K562 (cell line): ENCODE data around the gene BBC3. TPM values are rescaled to one million over a fixed set of nuclear protein-coding genes. Genes with fewer than 3 reads are reported as not detected.

Experiments
- BHLHE40 ChIP-seq: IDR thresholded peaks from 2 replicates; pipeline ENCODE4 v1.6.1; 2011; ENCODE audit warnings: low read length, improper control_type of control experiment
- CBX2 ChIP-seq: fragments of 200-600 bp; sonication (generic); IDR thresholded peaks from one replicate; pipeline ENCODE4 v1.6.1; 2012; ENCODE audit warnings: mild to moderate bottlenecking, low read length, inconsistent platforms; ENCODE audit not compliant: insufficient read depth, poor library complexity, severe bottlenecking
- CCNT2 ChIP-seq: IDR thresholded peaks from 2 replicates; pipeline ENCODE4 v1.6.1; 2011; ENCODE audit warnings: borderline replicate concordance, low read depth, mild to moderate bottlenecking, moderate library complexity, mixed read lengths, low read length; ENCODE audit not compliant: insufficient read length; ENCODE audit errors: extremely low read depth
- CREM ChIP-seq: IDR thresholded peaks from 2 replicates; pipeline ENCODE4 v1.6.1; 2014; ENCODE audit warnings: antibody characterized with exemption, low read depth
- DPF2 ChIP-seq: fragments of 450-650 bp; IDR thresholded peaks from 2 replicates; pipeline ENCODE4 v1.6.1; 2016
- EP300 ChIP-seq: IDR thresholded peaks from 2 replicates; pipeline ENCODE4 v1.6.1; 2012; ENCODE audit warnings: low read length, improper control_type of control experiment
- EP400 ChIP-seq: fragments of 450-650 bp; IDR thresholded peaks from 2 replicates; pipeline ENCODE4 v1.6.1; 2017; ENCODE audit warnings: antibody characterized with exemption, mild to moderate bottlenecking, moderate library complexity
- ETV5 ChIP-seq: sonication (generic); formaldehyde crosslinking; IDR thresholded peaks from 2 replicates; pipeline ENCODE4 v1.4.0; 2020; ENCODE audit warnings: low read depth, mild to moderate bottlenecking, missing genetic modification reagents
- FOXK2 ChIP-seq, 2 experiments: fragments of 450-650 bp; IDR thresholded peaks in 1 of 2; conservative IDR thresholded peaks in 1 of 2; 2 replicates each; pipeline ENCODE4 v1.6.1; 2016; ENCODE audit warnings: low read depth in 2 of 2, mild to moderate bottlenecking in 1 of 2
- HCFC1 ChIP-seq: IDR thresholded peaks from 2 replicates; pipeline ENCODE4 v1.6.1; 2012; ENCODE audit warnings: low read depth, low read length, improper control_type of control experiment
- HLTF ChIP-seq: fragments of 450-650 bp; IDR thresholded peaks from 2 replicates; pipeline ENCODE4 v1.6.1; 2016
- KDM5B ChIP-seq: fragments of 200-600 bp; sonication (generic); IDR thresholded peaks from 2 replicates; pipeline ENCODE4 v1.6.1; 2012; ENCODE audit warnings: low read depth, mild to moderate bottlenecking, moderate library complexity, low read length, control low read depth, inconsistent platforms; ENCODE audit not compliant: insufficient replicate concordance
- MTA3 ChIP-seq: fragments of 450-650 bp; formaldehyde crosslinking; IDR thresholded peaks from 2 replicates; pipeline ENCODE4 v1.6.1; 2017; ENCODE audit warnings: mild to moderate bottlenecking, borderline replicate concordance
- RAD51 ChIP-seq: fragments of 450-650 bp; IDR thresholded peaks from 2 replicates; pipeline ENCODE4 v1.7.1; 2016; ENCODE audit warnings: low read depth, mild to moderate bottlenecking, borderline replicate concordance
- RBM25 ChIP-seq: fragments of 200-400 bp; formaldehyde crosslinking; IDR thresholded peaks from 2 replicates; pipeline ENCODE4 v1.6.1; 2018; ENCODE audit warnings: low read length, low read depth, moderate library complexity; ENCODE audit not compliant: severe bottlenecking
- SIX5 ChIP-seq, 2 experiments: IDR thresholded peaks; 2 replicates each; pipeline ENCODE4 v1.6.1; 2011; ENCODE audit warnings: low read length in 2 of 2, borderline replicate concordance in 1 of 2, low read depth in 1 of 2, mild to moderate bottlenecking in 1 of 2, moderate library complexity in 1 of 2; ENCODE audit not compliant: insufficient read depth in 1 of 2
- TAF7 ChIP-seq: fragments of 450-650 bp; IDR thresholded peaks from 2 replicates; pipeline ENCODE4 v1.6.1; 2016; ENCODE audit warnings: missing genetic modification characterization, missing compliant biosample characterization
- ZNF140 ChIP-seq: fragments of 250-450 bp; sonication (Bioruptor Pico); IDR thresholded peaks from 2 replicates; pipeline ENCODE4 v1.8.0; 2021; ENCODE audit warnings: moderate library complexity, mild to moderate bottlenecking, inconsistent platforms
- ZNF165 ChIP-seq: fragments of 250-450 bp; sonication (Bioruptor Pico); IDR thresholded peaks from 2 replicates; pipeline ENCODE4 v1.4.0; 2020; ENCODE audit warnings: borderline replicate concordance
- polyA plus RNA-seq, 8 experiments: library from polyadenylated mRNA; depleted of rRNA in 4 of 8; stranded (reverse) in 5 of 8; unstranded in 3 of 8; fragments of >200 nt; fragmentation: Nextera tagmentation in 2 of 8; fragmentation: Illumina TruSeq in 1 of 8; extraction: Ambion mirVana in 2 of 8; extraction: Trizol in 1 of 8; gene quantifications; 2 replicates each; pipeline versions ENCODE4 v1.2.1 to v1.2.3, GENCODE V29; 2011 to 2014; ENCODE audit warnings: inconsistent platforms in 1 of 8, missing spikeins in 1 of 8
- total RNA-seq, 7 experiments: library from RNA; depleted of rRNA in 6 of 7; stranded (reverse); fragments of >200 nt in 6 of 7; fragmentation: Illumina TruSeq in 2 of 7; extraction: Trizol in 2 of 7; gene quantifications; 2 replicates each; pipeline versions ENCODE4 v1.2.1 to v1.2.3, GENCODE V29; 2011 to 2021; ENCODE audit warnings: low replicate concordance in 1 of 7
- TF ChIP-seq, protein P1 (sequence below): sonication (generic); formaldehyde crosslinking; IDR thresholded peaks from 2 replicates; pipeline ENCODE4 v1.8.1; 2023; ENCODE audit warnings: mild to moderate bottlenecking, missing genetic modification reagents, moderate library complexity
- TF ChIP-seq, protein P2 (sequence below), 2 experiments: fragments of 150-350 bp in 1 of 2; IDR thresholded peaks; 2 replicates each; pipeline ENCODE4 v1.6.1; 2012 to 2016; ENCODE audit warnings: low read depth in 2 of 2, low read length in 2 of 2, mild to moderate bottlenecking in 1 of 2, moderate library complexity in 1 of 2
- TF ChIP-seq, protein P3 (sequence below): conservative IDR thresholded peaks from 2 replicates; pipeline ENCODE4 v1.6.1; 2011; ENCODE audit warnings: low read depth, mild to moderate bottlenecking, low read length; ENCODE audit not compliant: control insufficient read depth

BBC3 gene
- total and polyA plus RNA-seq, 9 of the 15 experiments (the other 6 are each of a cell fraction or from before 2014, with no cell fraction given), result 0.15 to 30.7 (median 4.8) TPM

DNA sequence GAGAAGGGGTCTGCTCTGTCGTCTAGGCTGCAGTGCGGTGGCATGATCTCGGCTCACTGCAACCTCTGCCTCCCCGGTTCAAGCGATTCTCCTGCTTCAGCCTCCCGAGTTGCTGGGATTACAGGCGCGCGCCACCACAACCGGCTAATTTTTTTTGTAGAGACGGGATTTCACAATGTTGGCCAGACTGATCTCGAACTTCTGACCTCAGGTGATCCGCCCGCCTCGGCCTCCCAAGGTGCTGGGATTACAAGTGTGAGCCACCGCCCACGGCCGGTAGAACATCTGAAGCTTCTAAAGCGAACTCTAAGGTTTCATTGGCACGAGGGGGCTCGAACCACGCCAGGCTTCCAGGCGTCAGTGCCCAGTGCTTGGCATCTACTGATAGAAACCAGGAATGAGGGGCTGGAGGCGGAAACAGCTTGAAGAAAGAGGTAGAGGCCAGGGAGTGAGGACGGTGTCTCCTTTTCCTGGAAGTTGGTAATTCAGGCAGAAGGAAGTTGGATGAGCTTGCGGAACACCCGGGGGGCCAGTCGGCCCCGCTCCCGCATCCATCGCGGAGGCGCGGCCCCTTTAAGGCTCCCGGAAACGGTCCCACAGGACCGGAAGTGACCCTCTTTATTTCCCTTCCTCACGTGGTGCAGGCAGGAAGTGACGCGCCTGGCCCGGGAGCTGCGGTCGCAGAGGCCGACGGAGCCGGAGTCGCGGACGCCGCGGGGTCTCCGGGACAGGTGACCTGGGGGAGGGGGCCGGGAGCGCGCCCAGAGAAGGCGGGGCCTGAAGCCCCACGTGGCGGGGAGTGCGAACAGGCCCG is 25.1 kb upstream of the BBC3 start, which contains the start of gene CCDC9 (continued):
- TF ChIP-seq, protein P1, sequence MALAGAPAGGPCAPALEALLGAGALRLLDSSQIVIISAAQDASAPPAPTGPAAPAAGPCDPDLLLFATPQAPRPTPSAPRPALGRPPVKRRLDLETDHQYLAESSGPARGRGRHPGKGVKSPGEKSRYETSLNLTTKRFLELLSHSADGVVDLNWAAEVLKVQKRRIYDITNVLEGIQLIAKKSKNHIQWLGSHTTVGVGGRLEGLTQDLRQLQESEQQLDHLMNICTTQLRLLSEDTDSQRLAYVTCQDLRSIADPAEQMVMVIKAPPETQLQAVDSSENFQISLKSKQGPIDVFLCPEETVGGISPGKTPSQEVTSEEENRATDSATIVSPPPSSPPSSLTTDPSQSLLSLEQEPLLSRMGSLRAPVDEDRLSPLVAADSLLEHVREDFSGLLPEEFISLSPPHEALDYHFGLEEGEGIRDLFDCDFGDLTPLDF (CRISPR knock-in tag), result peak; percentile 66; the same call in 1 of the 2 replicates
- TF ChIP-seq EP400, result peak; percentile 89
- peak; percentile 93 for TF ChIP-seq MTA3
- TF ChIP-seq FOXK2 (conservative IDR thresholded peaks at IDR 0.05 in 1 of 2, IDR thresholded peaks at IDR 0.05 in 1 of 2; ENCODE audit: low read depth in 2 of 2), result peak; percentile 93
- TF ChIP-seq CREM, result peak; percentile 98
- TF ChIP-seq SIX5 (IDR thresholded peaks at IDR 0.05; ENCODE audit: borderline replicate concordance in 1 of 2, insufficient read depth in 1 of 2, low read depth in 1 of 2, low read length in 2 of 2), result peak in 1 of 2 experiments; percentile 19; a peak in 1 of 4 replicates
- peak; percentile 91 for TF ChIP-seq CCNT2
- TF ChIP-seq, protein P2, sequence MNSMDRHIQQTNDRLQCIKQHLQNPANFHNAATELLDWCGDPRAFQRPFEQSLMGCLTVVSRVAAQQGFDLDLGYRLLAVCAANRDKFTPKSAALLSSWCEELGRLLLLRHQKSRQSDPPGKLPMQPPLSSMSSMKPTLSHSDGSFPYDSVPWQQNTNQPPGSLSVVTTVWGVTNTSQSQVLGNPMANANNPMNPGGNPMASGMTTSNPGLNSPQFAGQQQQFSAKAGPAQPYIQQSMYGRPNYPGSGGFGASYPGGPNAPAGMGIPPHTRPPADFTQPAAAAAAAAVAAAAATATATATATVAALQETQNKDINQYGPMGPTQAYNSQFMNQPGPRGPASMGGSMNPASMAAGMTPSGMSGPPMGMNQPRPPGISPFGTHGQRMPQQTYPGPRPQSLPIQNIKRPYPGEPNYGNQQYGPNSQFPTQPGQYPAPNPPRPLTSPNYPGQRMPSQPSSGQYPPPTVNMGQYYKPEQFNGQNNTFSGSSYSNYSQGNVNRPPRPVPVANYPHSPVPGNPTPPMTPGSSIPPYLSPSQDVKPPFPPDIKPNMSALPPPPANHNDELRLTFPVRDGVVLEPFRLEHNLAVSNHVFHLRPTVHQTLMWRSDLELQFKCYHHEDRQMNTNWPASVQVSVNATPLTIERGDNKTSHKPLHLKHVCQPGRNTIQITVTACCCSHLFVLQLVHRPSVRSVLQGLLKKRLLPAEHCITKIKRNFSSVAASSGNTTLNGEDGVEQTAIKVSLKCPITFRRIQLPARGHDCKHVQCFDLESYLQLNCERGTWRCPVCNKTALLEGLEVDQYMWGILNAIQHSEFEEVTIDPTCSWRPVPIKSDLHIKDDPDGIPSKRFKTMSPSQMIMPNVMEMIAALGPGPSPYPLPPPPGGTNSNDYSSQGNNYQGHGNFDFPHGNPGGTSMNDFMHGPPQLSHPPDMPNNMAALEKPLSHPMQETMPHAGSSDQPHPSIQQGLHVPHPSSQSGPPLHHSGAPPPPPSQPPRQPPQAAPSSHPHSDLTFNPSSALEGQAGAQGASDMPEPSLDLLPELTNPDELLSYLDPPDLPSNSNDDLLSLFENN (IDR thresholded peaks at IDR 0.05; ENCODE audit: low read depth in 2 of 2, low read length in 2 of 2), result peak in 1 of 2 experiments; percentile 19; a peak in 1 of 4 replicates
- peak; percentile 34; the same call in 1 of the 2 replicates for TF ChIP-seq EP300
- TF ChIP-seq ETV5 (CRISPR knock-in tag), result peak; percentile 94
- no peak for TF ChIP-seq ZNF140 (CRISPR knock-in tag)
- TF ChIP-seq BHLHE40, result peak; percentile 81
- TF ChIP-seq, protein P3, sequence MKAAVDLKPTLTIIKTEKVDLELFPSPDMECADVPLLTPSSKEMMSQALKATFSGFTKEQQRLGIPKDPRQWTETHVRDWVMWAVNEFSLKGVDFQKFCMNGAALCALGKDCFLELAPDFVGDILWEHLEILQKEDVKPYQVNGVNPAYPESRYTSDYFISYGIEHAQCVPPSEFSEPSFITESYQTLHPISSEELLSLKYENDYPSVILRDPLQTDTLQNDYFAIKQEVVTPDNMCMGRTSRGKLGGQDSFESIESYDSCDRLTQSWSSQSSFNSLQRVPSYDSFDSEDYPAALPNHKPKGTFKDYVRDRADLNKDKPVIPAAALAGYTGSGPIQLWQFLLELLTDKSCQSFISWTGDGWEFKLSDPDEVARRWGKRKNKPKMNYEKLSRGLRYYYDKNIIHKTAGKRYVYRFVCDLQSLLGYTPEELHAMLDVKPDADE, result peak; percentile 47; the same call in 1 of the 2 replicates
- TF ChIP-seq DPF2, result peak; percentile 47; the same call in 1 of the 2 replicates
- peak; percentile 83 for TF ChIP-seq KDM5B
- no peak for TF ChIP-seq ZNF165 (CRISPR knock-in tag)
- peak; percentile 13 for TF ChIP-seq RBM25
- TF ChIP-seq HLTF, result no peak
- TF ChIP-seq CBX2, result no peak
- 0 out of 2 replicates have a peak, but pooled peaks have one; percentile 64 for TF ChIP-seq TAF7
- TF ChIP-seq RAD51, result peak; percentile 96
- peak; percentile 74 for TF ChIP-seq HCFC1
